ENCODE data around the gene ARPC2.

DNA sequence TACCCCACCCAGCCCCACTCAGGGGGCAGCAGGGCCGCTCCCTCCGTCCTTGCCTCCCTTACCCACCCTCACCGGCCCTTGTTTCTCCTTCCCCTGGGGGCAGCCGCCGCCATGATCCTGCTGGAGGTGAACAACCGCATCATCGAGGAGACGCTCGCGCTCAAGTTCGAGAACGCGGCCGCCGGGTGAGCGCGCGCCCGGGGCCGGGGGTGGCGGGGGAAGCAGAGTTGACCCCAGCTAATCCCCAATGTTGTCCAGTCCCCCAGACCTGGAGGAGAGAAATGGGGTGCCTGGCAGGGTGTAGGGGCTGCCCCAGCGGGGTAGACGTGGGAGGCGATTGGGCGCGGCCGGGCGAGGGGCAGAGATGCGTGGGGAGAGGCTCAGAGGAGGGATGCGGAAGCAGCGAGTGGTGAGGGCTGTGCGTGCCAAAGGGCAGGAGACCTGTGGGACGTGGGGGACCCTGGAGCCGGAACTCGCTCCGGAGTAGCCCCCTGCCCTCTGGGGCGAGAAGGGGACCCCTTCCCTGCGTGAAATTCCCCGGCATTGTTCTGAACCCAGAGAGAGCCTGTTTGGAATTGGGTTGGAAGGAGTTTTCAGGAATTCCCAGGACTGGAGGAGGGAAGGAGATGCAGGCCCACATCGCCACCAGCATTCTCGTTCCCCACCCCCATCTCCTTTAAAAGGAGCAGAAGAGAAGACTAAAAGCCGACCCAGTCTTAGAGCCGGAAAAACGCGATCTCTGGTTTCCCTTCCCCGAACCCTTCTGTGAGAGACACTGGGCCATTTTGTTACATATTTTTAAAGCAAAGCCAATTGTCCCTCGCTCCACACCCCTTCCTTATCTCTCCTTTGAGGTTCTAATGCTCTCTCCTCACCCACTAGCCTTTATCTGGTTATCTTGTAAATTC is 625 bp downstream of the ARPC2 start:
- TF ChIP-seq, protein P1, sequence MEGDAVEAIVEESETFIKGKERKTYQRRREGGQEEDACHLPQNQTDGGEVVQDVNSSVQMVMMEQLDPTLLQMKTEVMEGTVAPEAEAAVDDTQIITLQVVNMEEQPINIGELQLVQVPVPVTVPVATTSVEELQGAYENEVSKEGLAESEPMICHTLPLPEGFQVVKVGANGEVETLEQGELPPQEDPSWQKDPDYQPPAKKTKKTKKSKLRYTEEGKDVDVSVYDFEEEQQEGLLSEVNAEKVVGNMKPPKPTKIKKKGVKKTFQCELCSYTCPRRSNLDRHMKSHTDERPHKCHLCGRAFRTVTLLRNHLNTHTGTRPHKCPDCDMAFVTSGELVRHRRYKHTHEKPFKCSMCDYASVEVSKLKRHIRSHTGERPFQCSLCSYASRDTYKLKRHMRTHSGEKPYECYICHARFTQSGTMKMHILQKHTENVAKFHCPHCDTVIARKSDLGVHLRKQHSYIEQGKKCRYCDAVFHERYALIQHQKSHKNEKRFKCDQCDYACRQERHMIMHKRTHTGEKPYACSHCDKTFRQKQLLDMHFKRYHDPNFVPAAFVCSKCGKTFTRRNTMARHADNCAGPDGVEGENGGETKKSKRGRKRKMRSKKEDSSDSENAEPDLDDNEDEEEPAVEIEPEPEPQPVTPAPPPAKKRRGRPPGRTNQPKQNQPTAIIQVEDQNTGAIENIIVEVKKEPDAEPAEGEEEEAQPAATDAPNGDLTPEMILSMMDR (conservative IDR thresholded peaks at IDR 0.05), result no peak
- TF ChIP-seq ZFX (IDR thresholded peaks at IDR 0.05), result no peak
